ENCODE measurements around the gene CXXC4.

GRCh38 chr4:104519588-104519987, 24.9 kb upstream of the CXXC4 start:
- TF ChIP-seq POLR2A (IDR thresholded peaks at IDR 0.05) = no peak
- TF ChIP-seq, protein P1, sequence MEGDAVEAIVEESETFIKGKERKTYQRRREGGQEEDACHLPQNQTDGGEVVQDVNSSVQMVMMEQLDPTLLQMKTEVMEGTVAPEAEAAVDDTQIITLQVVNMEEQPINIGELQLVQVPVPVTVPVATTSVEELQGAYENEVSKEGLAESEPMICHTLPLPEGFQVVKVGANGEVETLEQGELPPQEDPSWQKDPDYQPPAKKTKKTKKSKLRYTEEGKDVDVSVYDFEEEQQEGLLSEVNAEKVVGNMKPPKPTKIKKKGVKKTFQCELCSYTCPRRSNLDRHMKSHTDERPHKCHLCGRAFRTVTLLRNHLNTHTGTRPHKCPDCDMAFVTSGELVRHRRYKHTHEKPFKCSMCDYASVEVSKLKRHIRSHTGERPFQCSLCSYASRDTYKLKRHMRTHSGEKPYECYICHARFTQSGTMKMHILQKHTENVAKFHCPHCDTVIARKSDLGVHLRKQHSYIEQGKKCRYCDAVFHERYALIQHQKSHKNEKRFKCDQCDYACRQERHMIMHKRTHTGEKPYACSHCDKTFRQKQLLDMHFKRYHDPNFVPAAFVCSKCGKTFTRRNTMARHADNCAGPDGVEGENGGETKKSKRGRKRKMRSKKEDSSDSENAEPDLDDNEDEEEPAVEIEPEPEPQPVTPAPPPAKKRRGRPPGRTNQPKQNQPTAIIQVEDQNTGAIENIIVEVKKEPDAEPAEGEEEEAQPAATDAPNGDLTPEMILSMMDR (IDR thresholded peaks at IDR 0.05) = no peak
